ENCODE results near the gene PPP1R13B.

DNA sequence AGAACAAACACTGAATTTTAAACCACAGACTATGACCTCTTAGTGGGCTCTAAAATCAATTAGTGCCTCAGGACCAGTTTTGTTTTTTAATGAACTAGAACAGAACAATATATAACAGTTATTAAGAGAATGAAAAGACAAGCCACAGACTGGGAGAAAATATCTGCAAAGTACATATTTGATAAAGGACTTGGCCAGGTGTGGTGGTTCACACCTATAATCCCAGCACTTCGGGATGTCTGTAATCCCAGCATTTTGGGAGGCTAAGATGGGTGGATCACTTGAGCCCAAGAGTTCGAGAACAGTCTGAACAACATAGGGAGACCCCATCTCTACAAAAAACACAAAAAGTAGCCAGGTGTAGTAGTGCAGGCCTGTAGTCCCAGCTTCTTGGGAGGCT, 36.2 kb downstream of the PPP1R13B start:
- TF ChIP-seq, protein P1, sequence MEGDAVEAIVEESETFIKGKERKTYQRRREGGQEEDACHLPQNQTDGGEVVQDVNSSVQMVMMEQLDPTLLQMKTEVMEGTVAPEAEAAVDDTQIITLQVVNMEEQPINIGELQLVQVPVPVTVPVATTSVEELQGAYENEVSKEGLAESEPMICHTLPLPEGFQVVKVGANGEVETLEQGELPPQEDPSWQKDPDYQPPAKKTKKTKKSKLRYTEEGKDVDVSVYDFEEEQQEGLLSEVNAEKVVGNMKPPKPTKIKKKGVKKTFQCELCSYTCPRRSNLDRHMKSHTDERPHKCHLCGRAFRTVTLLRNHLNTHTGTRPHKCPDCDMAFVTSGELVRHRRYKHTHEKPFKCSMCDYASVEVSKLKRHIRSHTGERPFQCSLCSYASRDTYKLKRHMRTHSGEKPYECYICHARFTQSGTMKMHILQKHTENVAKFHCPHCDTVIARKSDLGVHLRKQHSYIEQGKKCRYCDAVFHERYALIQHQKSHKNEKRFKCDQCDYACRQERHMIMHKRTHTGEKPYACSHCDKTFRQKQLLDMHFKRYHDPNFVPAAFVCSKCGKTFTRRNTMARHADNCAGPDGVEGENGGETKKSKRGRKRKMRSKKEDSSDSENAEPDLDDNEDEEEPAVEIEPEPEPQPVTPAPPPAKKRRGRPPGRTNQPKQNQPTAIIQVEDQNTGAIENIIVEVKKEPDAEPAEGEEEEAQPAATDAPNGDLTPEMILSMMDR (IDR thresholded peaks at IDR 0.05), result no peak
- TF ChIP-seq, protein P2, sequence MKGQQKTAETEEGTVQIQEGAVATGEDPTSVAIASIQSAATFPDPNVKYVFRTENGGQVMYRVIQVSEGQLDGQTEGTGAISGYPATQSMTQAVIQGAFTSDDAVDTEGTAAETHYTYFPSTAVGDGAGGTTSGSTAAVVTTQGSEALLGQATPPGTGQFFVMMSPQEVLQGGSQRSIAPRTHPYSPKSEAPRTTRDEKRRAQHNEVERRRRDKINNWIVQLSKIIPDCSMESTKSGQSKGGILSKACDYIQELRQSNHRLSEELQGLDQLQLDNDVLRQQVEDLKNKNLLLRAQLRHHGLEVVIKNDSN (CRISPR knock-in tag; IDR thresholded peaks at IDR 0.05), result no peak
- no peak for TF ChIP-seq CREM (CRISPR knock-in tag; IDR thresholded peaks at IDR 0.05)
- TF ChIP-seq, protein P3, sequence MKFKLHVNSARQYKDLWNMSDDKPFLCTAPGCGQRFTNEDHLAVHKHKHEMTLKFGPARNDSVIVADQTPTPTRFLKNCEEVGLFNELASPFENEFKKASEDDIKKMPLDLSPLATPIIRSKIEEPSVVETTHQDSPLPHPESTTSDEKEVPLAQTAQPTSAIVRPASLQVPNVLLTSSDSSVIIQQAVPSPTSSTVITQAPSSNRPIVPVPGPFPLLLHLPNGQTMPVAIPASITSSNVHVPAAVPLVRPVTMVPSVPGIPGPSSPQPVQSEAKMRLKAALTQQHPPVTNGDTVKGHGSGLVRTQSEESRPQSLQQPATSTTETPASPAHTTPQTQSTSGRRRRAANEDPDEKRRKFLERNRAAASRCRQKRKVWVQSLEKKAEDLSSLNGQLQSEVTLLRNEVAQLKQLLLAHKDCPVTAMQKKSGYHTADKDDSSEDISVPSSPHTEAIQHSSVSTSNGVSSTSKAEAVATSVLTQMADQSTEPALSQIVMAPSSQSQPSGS (CRISPR knock-in tag; IDR thresholded peaks at IDR 0.05; ENCODE audit: borderline replicate concordance, low read depth), result no peak

Measured in WTC11 (cell line).